Measurements from ENCODE around the gene STK31. TPM values are rescaled to one million over a fixed set of nuclear protein-coding genes. Genes with fewer than 3 reads are reported as not detected.

The STK31 gene
- total RNA-seq, 1 experiment from 2014 or later = 0.58 TPM

GRCh38 chr7:23691320-23691719 is 18.7 kb upstream of the STK31 start:
- Histone ChIP-seq H3K27ac (no peak overlapping the region), H3K4me1 (replicated peaks) (no peaks in the 10 kb centered on the region), H3K4me3 (no peak overlapping the region), H3K9me3 (replicated peaks) (no peaks in the 10 kb centered on the region), H3K27me3 (replicated peaks) (no peaks in the 10 kb centered on the region), H3K36me3 (no peaks in the 10 kb centered on the region; the same call in 1 of the 2 replicates)
- no peak for DNase-seq (ENCODE audit: low read depth in 1 of 2, low spot score in 2 of 2)

GRCh38 chr7:23693224-23693623 is 16.8 kb upstream of the STK31 start:
- H3K4me3 ChIP-seq = no peak overlapping the region
- no peaks in the 10 kb centered on the region for H3K9me3 ChIP-seq (replicated peaks)
- no peaks in the 10 kb centered on the region for H3K27me3 ChIP-seq (replicated peaks)
- no peak for DNase-seq (ENCODE audit: low read depth in 1 of 2, low spot score in 2 of 2)
- peaks cover 10% of the 10 kb centered on the region; the same call in 1 of the 2 replicates for H3K4me1 ChIP-seq (replicated peaks)
- no peak overlapping the region for H3K27ac ChIP-seq
- no peaks in the 10 kb centered on the region; the same call in 1 of the 2 replicates for H3K36me3 ChIP-seq

- Histone ChIP-seq H3K4me3 (no peak overlapping the region), H3K9me3 (replicated peaks) (no peaks in the 10 kb centered on the region), H3K27ac (no peak overlapping the region), H3K36me3 (no peaks in the 10 kb centered on the region; the same call in 1 of the 2 replicates), H3K27me3 (replicated peaks) (no peaks in the 10 kb centered on the region), H3K4me1 (replicated peaks) (peaks cover 10% of the 10 kb centered on the region; the same call in 1 of the 2 replicates)
- DNase-seq (ENCODE audit: low read depth in 1 of 2, low spot score in 2 of 2) = peak; percentile 57 to 76
Observed at GRCh38 chr7:23696916-23697441, 13.0 kb upstream of the STK31 start.

DNA sequence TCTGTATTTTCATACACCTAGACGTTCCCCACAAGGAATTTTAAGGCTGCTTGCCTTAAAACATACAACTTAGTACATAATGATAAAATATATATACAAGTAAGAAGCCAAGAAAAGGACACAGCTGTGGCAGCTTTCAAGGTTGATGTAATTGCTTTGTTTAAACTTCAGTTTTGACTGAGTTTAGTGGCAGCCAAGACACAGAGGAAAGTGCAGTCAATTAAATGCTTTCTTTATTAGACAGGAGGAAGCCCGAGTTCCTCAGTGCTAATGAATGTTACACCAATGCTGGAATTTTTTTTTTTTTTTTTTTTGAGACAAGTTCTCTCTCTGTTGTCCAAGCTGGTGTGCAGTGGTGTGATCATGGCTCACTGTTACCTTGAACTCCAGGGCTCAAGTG is 11.2 kb upstream of the STK31 start:
- peaks cover 10% of the 10 kb centered on the region; the same call in 1 of the 2 replicates for H3K4me1 ChIP-seq (replicated peaks)
- DNase-seq (ENCODE audit: low read depth in 1 of 2, low spot score in 2 of 2) = no peak
- no peak overlapping the region for H3K27ac ChIP-seq
- H3K9me3 ChIP-seq (replicated peaks) = no peaks in the 10 kb centered on the region
- H3K4me3 ChIP-seq = no peak overlapping the region
- H3K36me3 ChIP-seq = no peaks in the 10 kb centered on the region; the same call in 1 of the 2 replicates
- H3K27me3 ChIP-seq (replicated peaks) = no peaks in the 10 kb centered on the region

- DNase-seq (ENCODE audit: low read depth in 1 of 2, low spot score in 2 of 2) = no peak
- Histone ChIP-seq H3K27me3 (replicated peaks) (no peaks in the 10 kb centered on the region), H3K4me1 (replicated peaks) (peaks cover 10% of the 10 kb centered on the region; the same call in 1 of the 2 replicates), H3K36me3 (no peaks in the 10 kb centered on the region; the same call in 1 of the 2 replicates), H3K4me3 (no peak overlapping the region), H3K27ac (no peak overlapping the region), H3K9me3 (replicated peaks) (no peaks in the 10 kb centered on the region)
Observed at GRCh38 chr7:23700046-23700445, 10.0 kb upstream of the STK31 start.

DNA sequence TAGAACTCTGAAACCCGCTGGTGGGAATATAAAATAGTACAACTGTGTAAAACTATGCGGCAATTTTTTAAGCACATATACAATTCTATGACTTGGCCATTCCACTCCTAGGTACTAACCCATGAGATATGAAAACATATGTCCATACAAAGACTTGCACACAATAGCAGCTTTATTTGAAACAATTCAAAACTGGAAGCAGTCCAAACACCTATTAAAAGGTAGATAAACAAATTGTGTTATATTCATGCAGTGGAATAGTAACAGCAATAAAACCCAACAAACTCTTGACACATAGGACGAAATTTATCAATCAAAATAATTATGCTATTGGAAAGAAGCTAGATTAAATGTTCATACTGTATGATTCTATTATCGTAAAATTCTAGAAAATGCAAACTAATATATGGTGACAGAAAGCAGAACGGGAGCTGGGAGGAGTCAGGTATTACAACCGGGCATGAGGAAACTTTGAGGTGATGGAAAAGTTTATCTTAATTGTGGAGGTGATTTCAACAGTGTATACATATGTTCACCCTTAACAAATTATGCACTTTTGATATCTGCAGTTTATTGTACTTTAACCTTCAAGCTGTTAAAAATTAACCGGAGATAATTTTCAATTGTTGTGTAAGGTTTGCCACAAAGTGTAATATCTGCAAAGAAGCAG is 803 bp upstream of the STK31 start:
- no peak overlapping the region for H3K4me3 ChIP-seq
- no peaks in the 10 kb centered on the region; the same call in 1 of the 2 replicates for H3K36me3 ChIP-seq
- DNase-seq (ENCODE audit: low read depth in 1 of 2, low spot score in 2 of 2) = no peak
- no peak overlapping the region for H3K27ac ChIP-seq
- H3K27me3 ChIP-seq (replicated peaks) = no peaks in the 10 kb centered on the region
- 0 out of 2 replicates have a peak, but pooled peaks cover 2% of the 10 kb centered on the region for H3K9me3 ChIP-seq (replicated peaks)
- peaks cover 9% of the 10 kb centered on the region for H3K4me1 ChIP-seq (replicated peaks)

- Histone ChIP-seq H3K27ac (peak overlapping the region; percentile 98), H3K36me3 (no peaks in the 10 kb centered on the region), H3K4me1 (replicated peaks) (peaks cover 19% of the 10 kb centered on the region), H3K4me3 (no peak overlapping the region), H3K27me3 (replicated peaks) (no peaks in the 10 kb centered on the region), H3K9me3 (replicated peaks) (no peaks in the 10 kb centered on the region)
- DNase-seq (ENCODE audit: low read depth in 1 of 2, low spot score in 2 of 2) = peak in 1 of 2 experiments; percentile 55
Observed at GRCh38 chr7:23712368-23713284, 2.6 kb downstream of the STK31 start.

- DNase-seq (ENCODE audit: low read depth in 1 of 2, low spot score in 2 of 2) = peak; percentile 76 to 91
- H3K27me3 ChIP-seq (replicated peaks) = no peaks in the 10 kb centered on the region
- no peaks in the 10 kb centered on the region for H3K36me3 ChIP-seq
- H3K4me3 ChIP-seq = no peak overlapping the region
- peak overlapping the region; percentile 98 for H3K27ac ChIP-seq
- H3K9me3 ChIP-seq (replicated peaks) = no peaks in the 10 kb centered on the region
- peaks cover 19% of the 10 kb centered on the region for H3K4me1 ChIP-seq (replicated peaks)
Observed at GRCh38 chr7:23713285-23714149, 3.5 kb downstream of the STK31 start.

GRCh38 chr7:23714150-23714464 is 4.1 kb downstream of the STK31 start:
- Histone ChIP-seq H3K4me1 (replicated peaks) (peaks cover 23% of the 10 kb centered on the region), H3K27ac (peak overlapping the region; percentile 98), H3K36me3 (no peaks in the 10 kb centered on the region), H3K4me3 (no peak overlapping the region), H3K9me3 (replicated peaks) (no peaks in the 10 kb centered on the region), H3K27me3 (replicated peaks) (no peaks in the 10 kb centered on the region)
- DNase-seq (ENCODE audit: low read depth in 1 of 2, low spot score in 2 of 2) = no peak

DNA sequence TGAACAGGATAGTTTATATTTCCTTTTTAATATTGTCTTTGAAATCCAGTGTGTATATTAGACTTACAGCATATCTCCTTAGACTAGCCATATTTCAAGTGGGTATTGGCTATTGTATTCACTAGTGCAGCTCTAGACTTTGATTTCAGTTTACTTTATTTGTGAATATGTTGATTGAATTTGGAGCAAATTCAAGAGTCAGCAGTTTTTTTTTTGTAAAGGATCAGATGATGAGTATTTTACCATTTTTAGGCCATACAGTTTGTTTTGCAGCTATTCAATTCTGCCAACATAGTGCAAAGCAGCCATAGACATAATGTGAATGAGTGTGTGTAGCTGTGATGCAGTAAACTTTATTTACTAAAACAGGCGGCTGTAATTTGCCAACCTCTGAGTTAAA is 4.6 kb downstream of the STK31 start:
- H3K9me3 ChIP-seq (replicated peaks) = no peaks in the 10 kb centered on the region
- no peaks in the 10 kb centered on the region for H3K27me3 ChIP-seq (replicated peaks)
- peaks cover 28% of the 10 kb centered on the region for H3K4me1 ChIP-seq (replicated peaks)
- no peaks in the 10 kb centered on the region for H3K36me3 ChIP-seq
- no peak for DNase-seq (ENCODE audit: low read depth in 1 of 2, low spot score in 2 of 2)
- H3K4me3 ChIP-seq = no peak overlapping the region
- H3K27ac ChIP-seq = peak overlapping the region; percentile 98

- Histone ChIP-seq H3K27me3 (replicated peaks) (no peaks in the 10 kb centered on the region), H3K4me1 (replicated peaks) (peaks cover 32% of the 10 kb centered on the region), H3K9me3 (replicated peaks) (no peaks in the 10 kb centered on the region), H3K36me3 (no peaks in the 10 kb centered on the region), H3K4me3 (no peak overlapping the region), H3K27ac (peak overlapping the region; percentile 98)
- DNase-seq (ENCODE audit: low read depth in 1 of 2, low spot score in 2 of 2) = no peak
Observed at GRCh38 chr7:23715099-23715498, 5.1 kb downstream of the STK31 start.

DNA sequence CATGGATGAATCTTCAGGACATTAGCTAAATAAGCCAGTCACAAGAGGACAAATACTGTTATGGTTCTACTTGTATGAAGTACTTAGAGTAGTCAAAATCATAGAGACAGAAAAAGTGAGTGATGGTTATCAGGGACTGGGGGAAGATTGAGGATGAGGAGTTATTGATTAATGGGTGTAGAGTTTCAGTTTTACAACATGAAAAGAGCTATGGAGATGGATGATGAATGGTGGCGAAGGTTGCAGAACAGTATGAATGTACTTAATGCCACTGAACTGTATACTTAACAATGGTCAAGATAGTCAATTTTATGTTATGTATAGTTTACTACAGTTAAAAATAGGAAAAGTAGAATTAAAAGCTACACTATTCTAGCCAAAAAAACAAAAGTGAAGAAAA is 7.8 kb downstream of the STK31 start:
- Histone ChIP-seq H3K27ac (no peak overlapping the region), H3K4me1 (replicated peaks) (peaks cover 32% of the 10 kb centered on the region)

GRCh38 chr7:23721456-23721855 is 11.4 kb downstream of the STK31 start:
- no peaks in the 10 kb centered on the region for H3K36me3 ChIP-seq
- H3K4me1 ChIP-seq (replicated peaks) = peaks cover 15% of the 10 kb centered on the region
- no peaks in the 10 kb centered on the region for H3K27me3 ChIP-seq (replicated peaks)
- H3K4me3 ChIP-seq = no peak overlapping the region
- no peak for DNase-seq (ENCODE audit: low read depth in 1 of 2, low spot score in 2 of 2)
- H3K27ac ChIP-seq = no peak overlapping the region; the same call in 1 of the 2 replicates
- H3K9me3 ChIP-seq (replicated peaks) = no peaks in the 10 kb centered on the region

More for the DNA sequence above, 7.8 kb downstream of the STK31 start:
- Histone ChIP-seq H3K9me3 (replicated peaks) (no peaks in the 10 kb centered on the region), H3K4me3 (no peak overlapping the region), H3K36me3 (no peaks in the 10 kb centered on the region), H3K27me3 (replicated peaks) (no peaks in the 10 kb centered on the region)
- no peak for DNase-seq (ENCODE audit: low read depth in 1 of 2, low spot score in 2 of 2)
